ENCODE data around the gene PYURF. TPM values are rescaled to one million over a fixed set of nuclear protein-coding genes. Genes with fewer than 3 reads are reported as not detected.

PYURF gene
- polyA plus RNA-seq, 1 of the 3 experiments (the other 2 are of a cell fraction): 52.0 TPM

DNA sequence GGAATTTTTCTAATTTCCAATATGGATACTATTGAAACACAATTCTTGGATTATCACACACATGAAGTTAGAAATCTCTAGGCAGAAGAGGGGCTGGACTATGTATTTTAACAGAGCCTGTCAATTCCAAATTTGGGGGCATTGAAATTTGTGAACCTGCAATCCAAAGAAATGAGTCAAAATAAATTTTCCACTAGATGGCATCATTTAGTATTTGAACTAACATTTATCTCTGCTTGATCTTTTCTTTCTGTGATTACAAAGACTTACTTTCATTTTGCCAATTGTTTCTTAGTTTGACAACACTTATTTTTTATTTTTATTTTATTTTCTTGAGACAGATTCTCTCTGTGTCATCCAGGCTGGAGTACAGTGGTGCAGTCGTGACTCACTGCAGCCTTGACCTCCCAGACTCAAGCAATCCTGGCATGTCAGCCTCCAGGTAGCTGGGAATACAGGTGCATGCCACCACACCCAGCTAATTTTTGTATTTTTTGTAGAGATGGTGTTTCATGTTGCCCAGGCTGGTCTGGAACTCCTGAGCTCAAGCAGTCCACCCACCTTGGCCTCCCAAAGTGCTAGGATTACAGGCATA is 2.7 kb upstream of the PYURF start:
- Histone ChIP-seq H3K4me3 (ENCODE audit: low read depth in 2 of 2, low read length in 1 of 2) (no peak overlapping the region), H3F3A (replicated peaks; ENCODE audit: insufficient read depth) (peaks cover 13% of the 10 kb centered on the region), H4K20me1 (ENCODE audit: insufficient read depth) (peaks cover 10% of the 10 kb centered on the region; the same call in 1 of the 2 replicates), H3K36me3 (replicated peaks in 1 of 2; ENCODE audit: control insufficient read depth in 1 of 2, insufficient read depth in 2 of 2, low read length in 1 of 2) (peaks cover 4 to 5% of the 10 kb centered on the region in 2 experiments), H3K9me2 (no peaks in the 10 kb centered on the region), H3K4me2 (peak overlapping the region; percentile 54; the same call in 1 of the 2 replicates), H3K27ac (ENCODE audit: low read depth in 2 of 2, low read length in 1 of 2) (peak overlapping the region in 1 of 2 experiments; percentile 97; a peak in 1 of 4 replicates), H3K9ac (no peak overlapping the region), H3K9me3 (no peaks in the 10 kb centered on the region), H3K79me2 (ENCODE audit: insufficient read depth) (peaks cover 82% of the 10 kb centered on the region), H3K4me1 (ENCODE audit: control insufficient read depth in 1 of 2, insufficient read depth in 2 of 2, low read depth in 1 of 2, low read length in 1 of 2) (peaks cover 0 to 13% of the 10 kb centered on the region in 2 experiments; a peak in 2 of 4 replicates), H2AFZ (ENCODE audit: low read depth) (no peak overlapping the region), H3K27me3 (ENCODE audit: insufficient read depth) (no peaks in the 10 kb centered on the region)
- no peak for TF ChIP-seq CHD2 (IDR thresholded peaks at IDR 0.05; ENCODE audit: low read length, partially characterized antibody)
- TF ChIP-seq POLR2AphosphoS5 (IDR thresholded peaks at IDR 0.05; ENCODE audit: low read depth, low read length): no peak
- no peak for TF ChIP-seq RCOR1 (IDR thresholded peaks at IDR 0.05; ENCODE audit: low read length)
- TF ChIP-seq EP300 (IDR thresholded peaks at IDR 0.05; ENCODE audit: borderline replicate concordance in 1 of 2, low read depth in 1 of 2, low read length in 1 of 2): no peak
- TF ChIP-seq IRF3 (IDR thresholded peaks at IDR 0.05; ENCODE audit: low read depth, low read length): no peak
- TF ChIP-seq, protein P1, sequence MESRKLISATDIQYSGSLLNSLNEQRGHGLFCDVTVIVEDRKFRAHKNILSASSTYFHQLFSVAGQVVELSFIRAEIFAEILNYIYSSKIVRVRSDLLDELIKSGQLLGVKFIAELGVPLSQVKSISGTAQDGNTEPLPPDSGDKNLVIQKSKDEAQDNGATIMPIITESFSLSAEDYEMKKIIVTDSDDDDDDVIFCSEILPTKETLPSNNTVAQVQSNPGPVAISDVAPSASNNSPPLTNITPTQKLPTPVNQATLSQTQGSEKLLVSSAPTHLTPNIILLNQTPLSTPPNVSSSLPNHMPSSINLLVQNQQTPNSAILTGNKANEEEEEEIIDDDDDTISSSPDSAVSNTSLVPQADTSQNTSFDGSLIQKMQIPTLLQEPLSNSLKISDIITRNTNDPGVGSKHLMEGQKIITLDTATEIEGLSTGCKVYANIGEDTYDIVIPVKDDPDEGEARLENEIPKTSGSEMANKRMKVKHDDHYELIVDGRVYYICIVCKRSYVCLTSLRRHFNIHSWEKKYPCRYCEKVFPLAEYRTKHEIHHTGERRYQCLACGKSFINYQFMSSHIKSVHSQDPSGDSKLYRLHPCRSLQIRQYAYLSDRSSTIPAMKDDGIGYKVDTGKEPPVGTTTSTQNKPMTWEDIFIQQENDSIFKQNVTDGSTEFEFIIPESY (IDR thresholded peaks at IDR 0.05; ENCODE audit: borderline replicate concordance, low read depth): no peak
- TF ChIP-seq, protein P2, sequence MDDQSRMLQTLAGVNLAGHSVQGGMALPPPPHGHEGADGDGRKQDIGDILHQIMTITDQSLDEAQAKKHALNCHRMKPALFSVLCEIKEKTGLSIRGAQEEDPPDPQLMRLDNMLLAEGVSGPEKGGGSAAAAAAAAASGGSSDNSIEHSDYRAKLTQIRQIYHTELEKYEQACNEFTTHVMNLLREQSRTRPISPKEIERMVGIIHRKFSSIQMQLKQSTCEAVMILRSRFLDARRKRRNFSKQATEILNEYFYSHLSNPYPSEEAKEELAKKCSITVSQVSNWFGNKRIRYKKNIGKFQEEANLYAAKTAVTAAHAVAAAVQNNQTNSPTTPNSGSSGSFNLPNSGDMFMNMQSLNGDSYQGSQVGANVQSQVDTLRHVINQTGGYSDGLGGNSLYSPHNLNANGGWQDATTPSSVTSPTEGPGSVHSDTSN (IDR thresholded peaks at IDR 0.05): no peak
- peak; percentile 49 for TF ChIP-seq RAD21 (IDR thresholded peaks at IDR 0.05; ENCODE audit: low read length)
- peak; percentile 7; the same call in 1 of the 2 replicates for TF ChIP-seq FOSL2 (IDR thresholded peaks at IDR 0.05; ENCODE audit: borderline replicate concordance, low read depth)
- TF ChIP-seq FOXM1 (IDR thresholded peaks at IDR 0.05; ENCODE audit: low read depth): no peak
- TF ChIP-seq SMC3 (IDR thresholded peaks at IDR 0.05; ENCODE audit: low read depth, low read length): peak; percentile 19; the same call in 1 of the 2 replicates
- TF ChIP-seq FOXJ3 (CRISPR knock-in tag; IDR thresholded peaks at IDR 0.05): no peak
- no peak for TF ChIP-seq MEF2A (IDR thresholded peaks at IDR 0.05; ENCODE audit: borderline replicate concordance, low read depth)
- TF ChIP-seq, protein P3, sequence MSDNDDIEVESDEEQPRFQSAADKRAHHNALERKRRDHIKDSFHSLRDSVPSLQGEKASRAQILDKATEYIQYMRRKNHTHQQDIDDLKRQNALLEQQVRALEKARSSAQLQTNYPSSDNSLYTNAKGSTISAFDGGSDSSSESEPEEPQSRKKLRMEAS (IDR thresholded peaks at IDR 0.05; ENCODE audit: low read depth): no peak
- no peak for TF ChIP-seq MXI1 (IDR thresholded peaks at IDR 0.05; ENCODE audit: low read depth, low read length)
- no peak for TF ChIP-seq GABPA (IDR thresholded peaks at IDR 0.05; ENCODE audit: low read depth)
- no peak for TF ChIP-seq YY1 (IDR thresholded peaks at IDR 0.05; ENCODE audit: low read depth)
- TF ChIP-seq SIN3A (IDR thresholded peaks at IDR 0.05; ENCODE audit: borderline replicate concordance, low read depth, low read length): no peak
- TF ChIP-seq NFIC (IDR thresholded peaks at IDR 0.05; ENCODE audit: borderline replicate concordance): no peak
- TF ChIP-seq USF2 (IDR thresholded peaks at IDR 0.05; ENCODE audit: borderline replicate concordance, low read depth, low read length): no peak
- TF ChIP-seq JUND (IDR thresholded peaks at IDR 0.05): no peak
- peak; percentile 51 for TF ChIP-seq CTCF (IDR thresholded peaks at IDR 0.05)
- no peak for TF ChIP-seq RFX5 (IDR thresholded peaks at IDR 0.05; ENCODE audit: low read length)
- peak; percentile 49 for TF ChIP-seq GATA2 (CRISPR knock-in tag; IDR thresholded peaks at IDR 0.05)
- TF ChIP-seq RXRA (IDR thresholded peaks at IDR 0.05; ENCODE audit: borderline replicate concordance, low read depth): no peak
- 69% methylated on average over 1 of the region's 1 CpG for WGBS (ENCODE audit: low lambda C conversion rate)
- POLR2A ChIA-PET: no interaction called here
- peak; percentile 18 for DNase-seq
- CTCF ChIA-PET: interaction anchor here (0.6 to 3.2 kb wide), 13 partner anchors 8 to 497 kb away, joined by 3 to 26 read pairs (median 5); partner anchors contain the start of gene HERC3

Data from SK-N-SH (cell line).